ENCODE results near the gene MAP2. TPM values are rescaled to one million over a fixed set of nuclear protein-coding genes. Genes with fewer than 3 reads are reported as not detected.

Gene MAP2
- total RNA-seq, 1 experiment from 2014 or later: 71.1 TPM

GRCh38 chr2:209523041-209523740 lies 99.3 kb downstream of the MAP2 start:
- Histone ChIP-seq H3K4me3 (no peak overlapping the region), H3F3A (ENCODE audit: insufficient read depth, low read depth) (no peaks in the 10 kb centered on the region), H3K4me2 (no peak overlapping the region), H4K20me1 (ENCODE audit: insufficient read depth) (no peaks in the 10 kb centered on the region), H3K9me2 (ENCODE audit: insufficient read depth) (no peaks in the 10 kb centered on the region; the same call in 1 of the 2 replicates), H3K79me2 (ENCODE audit: low read depth) (no peaks in the 10 kb centered on the region), H3K4me1 (replicated peaks; ENCODE audit: insufficient read depth) (peaks cover 11% of the 10 kb centered on the region; the same call in 1 of the 2 replicates), H3K27me3 (ENCODE audit: insufficient read depth, low read depth) (no peaks in the 10 kb centered on the region), H3K27ac (no peak overlapping the region), H2AFZ (no peak overlapping the region), H3K36me3 (ENCODE audit: low read depth) (no peaks in the 10 kb centered on the region), H3K9me3 (ENCODE audit: insufficient read depth, low read depth) (no peaks in the 10 kb centered on the region)
- intact Hi-C loops (cut with micrococcal nuclease; ENCODE audit: unreplicated experiment): no loop called here
- ChIA-PET CTCF (no interaction called here), POLR2A (ENCODE audit: unreplicated experiment) (no interaction called here)
- DNase-seq: no peak
- TF ChIP-seq EZH2 (IDR thresholded peaks at IDR 0.05; ENCODE audit: low read depth): no peak
- TF ChIP-seq, protein P1, sequence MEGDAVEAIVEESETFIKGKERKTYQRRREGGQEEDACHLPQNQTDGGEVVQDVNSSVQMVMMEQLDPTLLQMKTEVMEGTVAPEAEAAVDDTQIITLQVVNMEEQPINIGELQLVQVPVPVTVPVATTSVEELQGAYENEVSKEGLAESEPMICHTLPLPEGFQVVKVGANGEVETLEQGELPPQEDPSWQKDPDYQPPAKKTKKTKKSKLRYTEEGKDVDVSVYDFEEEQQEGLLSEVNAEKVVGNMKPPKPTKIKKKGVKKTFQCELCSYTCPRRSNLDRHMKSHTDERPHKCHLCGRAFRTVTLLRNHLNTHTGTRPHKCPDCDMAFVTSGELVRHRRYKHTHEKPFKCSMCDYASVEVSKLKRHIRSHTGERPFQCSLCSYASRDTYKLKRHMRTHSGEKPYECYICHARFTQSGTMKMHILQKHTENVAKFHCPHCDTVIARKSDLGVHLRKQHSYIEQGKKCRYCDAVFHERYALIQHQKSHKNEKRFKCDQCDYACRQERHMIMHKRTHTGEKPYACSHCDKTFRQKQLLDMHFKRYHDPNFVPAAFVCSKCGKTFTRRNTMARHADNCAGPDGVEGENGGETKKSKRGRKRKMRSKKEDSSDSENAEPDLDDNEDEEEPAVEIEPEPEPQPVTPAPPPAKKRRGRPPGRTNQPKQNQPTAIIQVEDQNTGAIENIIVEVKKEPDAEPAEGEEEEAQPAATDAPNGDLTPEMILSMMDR (conservative IDR thresholded peaks at IDR 0.05): no peak
- BruUV-seq (replicated peaks): no TSS peak

- H3K9me2 ChIP-seq (ENCODE audit: insufficient read depth): no peaks in the 10 kb centered on the region; the same call in 1 of the 2 replicates
- DNase-seq: no peak
- H3K9me3 ChIP-seq (ENCODE audit: insufficient read depth, low read depth): no peaks in the 10 kb centered on the region
- H2AFZ ChIP-seq: no peak overlapping the region
- CTCF ChIA-PET: no interaction called here
- no peaks in the 10 kb centered on the region for H3K36me3 ChIP-seq (ENCODE audit: low read depth)
- no peak overlapping the region for H3K4me2 ChIP-seq
- no peak for TF ChIP-seq EZH2 (IDR thresholded peaks at IDR 0.05; ENCODE audit: low read depth)
- TF ChIP-seq, protein P1 (conservative IDR thresholded peaks at IDR 0.05): no peak
- intact Hi-C loops (cut with micrococcal nuclease; ENCODE audit: unreplicated experiment): no loop called here
- no peaks in the 10 kb centered on the region for H4K20me1 ChIP-seq (ENCODE audit: insufficient read depth)
- no peak overlapping the region for H3K27ac ChIP-seq
- peaks cover 11% of the 10 kb centered on the region; the same call in 1 of the 2 replicates for H3K4me1 ChIP-seq (replicated peaks; ENCODE audit: insufficient read depth)
- no peaks in the 10 kb centered on the region for H3K79me2 ChIP-seq (ENCODE audit: low read depth)
- no peaks in the 10 kb centered on the region for H3K27me3 ChIP-seq (ENCODE audit: insufficient read depth, low read depth)
- no peaks in the 10 kb centered on the region for H3F3A ChIP-seq (ENCODE audit: insufficient read depth, low read depth)
- POLR2A ChIA-PET (ENCODE audit: unreplicated experiment): no interaction called here
- BruUV-seq (replicated peaks): no TSS peak
- H3K4me3 ChIP-seq: no peak overlapping the region
Observed at GRCh38 chr2:209523867-209524266, 100.0 kb downstream of the MAP2 start.

GRCh38 chr2:209525331-209525730 lies 101.5 kb downstream of the MAP2 start:
- TF ChIP-seq EZH2 (IDR thresholded peaks at IDR 0.05; ENCODE audit: low read depth): no peak
- TF ChIP-seq, protein P1 (conservative IDR thresholded peaks at IDR 0.05): no peak
- no peak overlapping the region for H3K27ac ChIP-seq
- DNase-seq: no peak
- CTCF ChIA-PET: no interaction called here
- POLR2A ChIA-PET (ENCODE audit: unreplicated experiment): no interaction called here
- no peak overlapping the region for H3K4me3 ChIP-seq
- no peak overlapping the region for H3K4me2 ChIP-seq
- H4K20me1 ChIP-seq (ENCODE audit: insufficient read depth): no peaks in the 10 kb centered on the region
- H3K79me2 ChIP-seq (ENCODE audit: low read depth): no peaks in the 10 kb centered on the region
- peaks cover 11% of the 10 kb centered on the region; the same call in 1 of the 2 replicates for H3K4me1 ChIP-seq (replicated peaks; ENCODE audit: insufficient read depth)
- no peaks in the 10 kb centered on the region for H3F3A ChIP-seq (ENCODE audit: insufficient read depth, low read depth)
- H2AFZ ChIP-seq: no peak overlapping the region
- no peaks in the 10 kb centered on the region; the same call in 1 of the 2 replicates for H3K9me2 ChIP-seq (ENCODE audit: insufficient read depth)
- no TSS peak for BruUV-seq (replicated peaks)
- no peaks in the 10 kb centered on the region for H3K36me3 ChIP-seq (ENCODE audit: low read depth)
- H3K27me3 ChIP-seq (ENCODE audit: insufficient read depth, low read depth): no peaks in the 10 kb centered on the region
- no peaks in the 10 kb centered on the region for H3K9me3 ChIP-seq (ENCODE audit: insufficient read depth, low read depth)
- intact Hi-C loops (cut with micrococcal nuclease; ENCODE audit: unreplicated experiment): no loop called here

Data from PC-9 (cell line).